Adrenal gland (tissue), 12 donors: Measurements from ENCODE around the gene TFAP2E. TPM values are rescaled to one million over a fixed set of nuclear protein-coding genes. Genes with fewer than 3 reads are reported as not detected.

Experiments
- DNase-seq, 7 donors: peaks; one replicate each; pipeline ENCODE4 v3.0.0-alpha.2; 2019 to 2020
- H3K27ac ChIP-seq, 5 donors: fragments of 200-600 bp; sonication (generic) in 4 of 5; 1 replicate in 3 of 5; 2 replicates in 2 of 5; pipeline versions ENCODE4 v1.5.1 to v1.8.0; 2016 to 2020; ENCODE audit warnings: mild to moderate bottlenecking in 1 of 5
- H3K27me3 ChIP-seq: fragments of 200-600 bp; 2 replicates; pipeline ENCODE4 v1.8.0; 2021
- H3K36me3 ChIP-seq, 2 donors: fragments of 200-600 bp; replicated peaks in 1 of 2; 1 replicate in 1 of 2; 2 replicates in 1 of 2; pipeline versions ENCODE4 v1.5.1 to v1.8.0; 2018 to 2022
- H3K4me1 ChIP-seq, 2 donors: fragments of 200-600 bp; replicated peaks in 1 of 2; 1 replicate in 1 of 2; 2 replicates in 1 of 2; pipeline versions ENCODE4 v1.5.1 to v1.8.0; 2018 to 2021
- H3K4me3 ChIP-seq, 4 donors: fragments of 200-600 bp; sonication (generic) in 3 of 4; one replicate each; pipeline ENCODE4 v1.5.1; 2016 to 2018
- H3K9me3 ChIP-seq, 3 donors: fragments of 200-600 bp; sonication (generic) in 1 of 3; replicated peaks in 1 of 3; 1 replicate in 2 of 3; 2 replicates in 1 of 3; pipeline versions ENCODE4 v1.5.1 to v1.8.0; 2016 to 2021
- CTCF ChIP-seq, 6 experiments: fragments of 450-650 bp in 4 of 6; fragments of 200-600 bp in 2 of 6; sonication (generic) in 1 of 6; IDR thresholded peaks; 1 replicate in 5 of 6; 2 replicates in 1 of 6; pipeline versions ENCODE4 v1.5.1 to v1.8.0; 2016 to 2021; ENCODE audit warnings: antibody characterized with exemption in 6 of 6, mild to moderate bottlenecking in 2 of 6, moderate library complexity in 1 of 6
- POLR2A ChIP-seq, 2 donors: fragments of 450-650 bp; IDR thresholded peaks; one replicate each; pipeline ENCODE4 v1.6.1; 2017; ENCODE audit warnings: antibody characterized with exemption in 2 of 2, mild to moderate bottlenecking in 2 of 2, moderate library complexity in 1 of 2
- WGBS, 4 donors: extraction: QIAGEN DNeasy Blood & Tissue Kit in 2 of 4; methylation state at CpG; one replicate each; pipeline versions ENCODE4 v1.1.5 to v1.1.7; 2013 to 2017; 5-methylcytosine and 5-hydroxymethylcytosine counted together
- intact Hi-C, 2 donors: fragments of 100-400 bp; cut with DNase I; formaldehyde crosslinking; loops; one replicate each; pipeline versions ENCODE4 v1.14.1 to v1.15.0; 2022 to 2023
- polyA plus RNA-seq, 3 donors: library from polyadenylated mRNA; stranded (reverse); fragments of 200-250 nt in 2 of 3; fragments of 350-450 nt in 1 of 3; fragmentation: Illumina TruSeq in 1 of 3; extraction: RNeasy Lipid Tissue Mini Kit (QIAGEN cat#74804) in 1 of 3; gene quantifications; one replicate each; pipeline ENCODE4 v1.2.3, GENCODE V29; 2013 to 2014
- total RNA-seq, 9 donors: library from RNA; depleted of rRNA in 4 of 9; stranded (reverse); fragments of >200 nt in 4 of 9; fragments of 120-200 nt in 1 of 9; fragmentation: NEBNext Ultra II Directional in 1 of 9; extraction: Animal tissue kit (Norgen Biotek cat#: 25700) in 1 of 9; gene quantifications; one replicate each; pipeline versions ENCODE4 v1.1.0 to v1.2.4, GENCODE V29; 2013 to 2023
- donor health status: healthy with polysubstance abuse.
- donor health status: Bipolar disorder and iron deficiency.
- donor health status: DM: yes; HTN: yes; CAD: no.
- donor health status: DM: no; HTN: no; CAD: no.
- donor health status: DM: no; HTN: no; CAD: no.
- donor health status: DM: yes; HTN: yes; CAD: no.

The TFAP2E gene
- total and polyA plus RNA-seq, 12 donors, result 0.21 to 2.1 (median 0.53) TPM; not detected in 4

GRCh38 chr1:35564884-35565741, 8.0 kb upstream of the TFAP2E start:
- intact Hi-C loops, result loop anchor here (5.0 to 10.0 kb wide), 5 partner anchors 113 to 360 kb away; partner anchors contain the start of gene C1orf216 (in 1 of the 2)
- H3K27ac ChIP-seq, result no peak overlapping the region
- peak in 1 of 7 donors; percentile 51 for DNase-seq
- no peaks in the 10 kb centered on the region for H3K9me3 ChIP-seq
- peaks cover 0 to 32% of the 10 kb centered on the region in 2 donors for H3K36me3 ChIP-seq
- H3K4me3 ChIP-seq, result no peak overlapping the region
- TF ChIP-seq POLR2A (IDR thresholded peaks at IDR 0.05), result no peak
- peak in 1 of 6 experiments; percentile 5 for TF ChIP-seq CTCF (IDR thresholded peaks at IDR 0.05)
- 75 to 91% (median 85%) methylated on average over 10 to 28 of the region's 28 CpGs for WGBS, 4 donors
- no peaks in the 10 kb centered on the region for H3K27me3 ChIP-seq
- H3K4me1 ChIP-seq, result peaks cover 0 to 22% of the 10 kb centered on the region in 2 donors

- H3K36me3 ChIP-seq, result peaks cover 0 to 32% of the 10 kb centered on the region in 2 donors
- WGBS, 4 donors, result 90 to 96% (median 93%) methylated on average over 8 to 11 of the region's 11 CpGs; no CpG with 5 or more reads in 1 of the 4 donors
These were observed 7.4 kb upstream of the TFAP2E start for GRCh38 chr1:35565742-35566133.

GRCh38 chr1:35567947-35568558, 5.1 kb upstream of the TFAP2E start:
- Histone ChIP-seq H3K9me3 (no peaks in the 10 kb centered on the region), H3K27me3 (peaks cover 7% of the 10 kb centered on the region), H3K4me3 (no peak overlapping the region), H3K27ac (no peak overlapping the region), H3K4me1 (peaks cover 3 to 22% of the 10 kb centered on the region in 2 donors), H3K36me3 (peaks cover 0 to 21% of the 10 kb centered on the region in 2 donors)
- WGBS, 4 donors, result 62 to 72% (median 67%) methylated on average over 9 of the region's 9 CpGs
- intact Hi-C loops, result loop anchor here (5.0 to 10.0 kb wide), 4 partner anchors 116 to 363 kb away; partner anchors contain the start of gene C1orf216 (in 1 of the 2)
- TF ChIP-seq CTCF (IDR thresholded peaks at IDR 0.05) (no peak), POLR2A (IDR thresholded peaks at IDR 0.05) (no peak)
- DNase-seq, result no peak

More at GRCh38 chr1:35565742-35566133, 7.4 kb upstream of the TFAP2E start:
- intact Hi-C loops, result loop anchor here (5.0 to 10.0 kb wide), 4 partner anchors 113 to 361 kb away; partner anchors contain the start of gene C1orf216 (in 1 of the 2)
- TF ChIP-seq CTCF (IDR thresholded peaks at IDR 0.05) (no peak), POLR2A (IDR thresholded peaks at IDR 0.05) (no peak)
- peak in 1 of 7 donors; percentile 48 for DNase-seq
- H3K9me3 ChIP-seq, result no peaks in the 10 kb centered on the region
- H3K4me1 ChIP-seq, result peaks cover 0 to 22% of the 10 kb centered on the region in 2 donors
- no peak overlapping the region for H3K4me3 ChIP-seq
- H3K27me3 ChIP-seq, result no peaks in the 10 kb centered on the region
- no peak overlapping the region for H3K27ac ChIP-seq

GRCh38 chr1:35568975-35569395, 4.1 kb upstream of the TFAP2E start:
- Histone ChIP-seq H3K9me3 (no peaks in the 10 kb centered on the region), H3K36me3 (peaks cover 0 to 12% of the 10 kb centered on the region in 2 donors), H3K27ac (no peak overlapping the region), H3K4me1 (peaks cover 6 to 27% of the 10 kb centered on the region in 2 donors), H3K27me3 (peaks cover 15% of the 10 kb centered on the region), H3K4me3 (no peak overlapping the region)
- DNase-seq, result peak; percentile 59 to 90 (median 75)
- TF ChIP-seq POLR2A (IDR thresholded peaks at IDR 0.05), result no peak
- TF ChIP-seq CTCF (IDR thresholded peaks at IDR 0.05), result peak; percentile 73 to 92 (median 89)
- intact Hi-C loops, result loop anchor here (5.0 to 10.0 kb wide), 4 partner anchors 117 to 364 kb away; partner anchors contain the start of gene C1orf216 (in 1 of the 2)
- WGBS, 4 donors, result 19 to 22% (median 21%) methylated on average over 4 of the region's 4 CpGs
